HG02973 (cell line): Measurements from ENCODE around the gene CMIP.

Experiments used
- ATAC-seq: cut with Tn5 transposase; IDR thresholded peaks from one replicate; pipeline ENCODE4 v1.9.1; 2021; ENCODE audit warnings: moderate library complexity; ENCODE audit not compliant: unreplicated experiment

CMIP gene

DNA sequence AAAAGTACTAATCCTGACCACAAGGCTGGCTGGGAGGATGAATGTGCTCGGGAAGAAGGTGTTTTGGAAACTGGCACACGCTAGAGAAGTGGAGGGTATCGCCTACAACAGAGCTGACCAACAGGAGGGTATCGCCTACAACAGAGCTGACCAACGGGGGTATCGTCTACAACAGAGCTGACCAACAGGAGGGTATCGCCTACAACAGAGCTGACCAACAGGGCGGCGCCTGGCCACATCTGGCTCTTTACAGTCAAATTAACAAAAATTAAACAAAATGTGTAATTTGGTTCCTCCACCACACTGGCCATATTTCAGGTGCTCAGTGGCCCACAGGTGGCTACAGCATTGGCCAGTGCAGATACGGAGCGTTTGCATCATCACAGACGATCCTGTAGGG, 153.5 kb downstream of the CMIP start:
- ATAC-seq: no peak

DNA sequence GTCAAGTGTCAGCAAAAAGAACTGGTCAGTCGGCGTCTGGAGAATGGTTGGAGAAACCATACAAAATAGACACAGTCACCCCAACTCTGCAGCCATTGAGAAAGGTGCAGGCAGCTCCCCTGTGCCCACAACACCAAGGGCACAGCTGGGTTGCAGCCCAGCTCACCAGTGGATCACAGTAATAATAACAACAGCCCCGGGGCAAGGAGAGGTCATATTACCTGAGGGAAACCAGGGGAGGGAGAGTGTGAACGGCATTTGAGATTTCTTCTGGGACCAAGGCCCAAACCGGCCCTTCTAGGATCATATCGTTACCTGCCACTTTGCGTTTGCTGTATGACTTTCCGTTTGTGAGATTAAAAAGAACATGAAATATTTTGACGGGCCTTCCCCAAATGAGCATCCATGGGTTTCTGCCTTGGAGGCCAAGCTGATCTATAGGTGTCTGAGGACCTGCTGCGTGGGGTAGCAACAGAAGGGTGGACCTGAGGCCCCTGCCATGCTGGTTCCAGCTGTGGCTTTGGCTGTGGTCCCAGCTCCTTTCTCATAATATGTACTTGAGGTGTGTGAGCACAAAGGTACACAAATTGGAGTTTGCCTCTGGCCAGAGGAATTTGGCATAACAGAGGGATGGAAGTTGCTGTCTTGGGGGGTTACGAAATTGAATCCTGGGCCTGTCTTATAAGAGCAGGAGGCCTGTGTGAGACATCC, 154.6 kb downstream of the CMIP start:
- no peak for ATAC-seq

DNA sequence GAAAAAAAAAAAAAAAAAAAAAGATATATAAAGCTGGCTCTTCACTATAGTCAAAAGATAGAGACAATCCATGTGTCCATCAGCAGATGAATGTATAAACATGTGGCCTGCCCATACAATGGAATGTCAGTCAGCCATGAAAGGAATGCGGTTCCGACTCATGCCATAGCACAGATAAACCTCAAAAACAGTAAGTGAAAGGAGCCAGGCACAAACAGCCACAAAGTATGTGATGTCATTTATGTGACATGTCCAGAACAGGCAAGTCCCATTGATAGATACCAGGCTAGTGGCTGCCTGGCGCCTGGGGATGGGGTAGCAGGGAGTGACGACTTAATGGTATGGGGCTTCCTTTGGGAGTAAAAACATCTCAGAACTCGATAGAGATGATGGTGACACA, 155.7 kb downstream of the CMIP start:
- no peak for ATAC-seq

DNA sequence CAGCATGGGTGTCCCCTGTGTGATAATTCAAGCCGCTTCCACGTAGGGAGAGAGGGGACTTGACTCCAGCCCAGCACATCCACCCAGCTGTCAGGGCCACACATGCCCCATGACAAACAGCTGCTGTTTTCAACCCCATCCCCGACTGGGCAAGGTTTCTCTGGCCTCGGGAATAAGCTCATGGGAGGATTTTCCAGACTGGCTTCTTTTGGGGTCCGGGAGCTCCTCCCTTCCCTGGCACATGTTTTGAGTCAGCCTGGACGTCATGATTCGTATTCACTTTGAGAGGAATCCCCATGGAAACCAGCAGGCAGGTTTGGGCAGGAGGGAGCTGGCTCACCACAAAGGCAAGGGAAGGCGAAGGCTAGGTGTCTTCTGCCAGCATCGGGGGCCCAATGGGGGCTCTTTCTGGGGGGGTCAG, 156.4 kb downstream of the CMIP start:
- ATAC-seq: no peak

DNA sequence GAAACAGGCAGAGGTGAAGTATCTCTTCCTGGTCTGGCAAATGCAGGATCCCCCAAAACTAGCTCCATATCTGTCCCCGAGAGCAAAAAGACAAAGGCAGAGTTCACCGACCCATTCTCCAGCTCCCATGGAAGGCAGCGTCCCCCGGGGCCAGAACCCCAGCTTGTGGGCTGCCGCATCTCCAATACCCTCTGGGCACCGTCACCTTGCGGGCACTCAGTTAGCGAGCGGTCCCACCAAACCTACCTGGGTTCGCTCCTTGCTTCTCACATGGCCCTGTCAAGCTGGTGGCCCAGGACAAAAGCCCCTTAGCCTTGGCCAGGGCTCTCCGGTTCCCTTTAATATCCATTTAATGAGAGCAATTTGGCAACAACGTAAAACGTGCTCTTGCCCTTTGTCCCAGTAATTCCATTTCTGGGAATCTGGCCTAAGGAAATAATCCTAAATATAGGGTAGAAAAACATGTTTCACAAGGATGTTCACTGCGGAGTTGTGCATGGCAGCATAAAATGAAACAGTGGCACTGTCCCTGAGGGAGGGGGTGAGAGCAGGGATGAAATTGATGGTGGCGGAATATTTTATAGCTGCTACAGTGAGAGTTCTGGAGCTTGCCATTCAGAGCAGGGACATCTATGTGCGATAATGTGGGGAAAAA, 157.1 kb downstream of the CMIP start:
- ATAC-seq: no peak

DNA sequence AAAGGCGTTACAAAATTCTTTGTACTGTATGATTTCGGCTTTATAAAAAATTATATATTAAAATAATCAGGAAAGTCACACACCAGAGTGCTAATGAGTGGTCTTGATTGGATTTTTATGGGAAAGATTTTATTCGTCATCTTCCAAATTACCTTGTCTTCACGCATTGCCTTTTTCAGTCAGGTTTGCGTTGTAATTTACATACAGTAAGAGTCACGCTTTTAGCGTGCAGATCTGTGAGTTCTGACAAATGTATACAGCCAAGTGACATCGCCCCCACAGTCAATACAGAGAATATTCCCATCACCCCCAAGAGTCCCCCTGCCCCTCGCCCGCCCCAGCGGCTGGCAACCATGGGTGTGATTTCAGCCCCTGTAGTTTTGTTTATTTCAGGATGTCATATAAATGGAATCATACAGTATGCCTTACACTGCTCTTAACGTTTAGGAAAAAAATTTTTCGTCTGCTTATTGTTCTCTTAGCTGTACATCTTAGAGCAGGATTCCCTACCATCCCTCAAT, 157.7 kb downstream of the CMIP start:
- no peak for ATAC-seq

DNA sequence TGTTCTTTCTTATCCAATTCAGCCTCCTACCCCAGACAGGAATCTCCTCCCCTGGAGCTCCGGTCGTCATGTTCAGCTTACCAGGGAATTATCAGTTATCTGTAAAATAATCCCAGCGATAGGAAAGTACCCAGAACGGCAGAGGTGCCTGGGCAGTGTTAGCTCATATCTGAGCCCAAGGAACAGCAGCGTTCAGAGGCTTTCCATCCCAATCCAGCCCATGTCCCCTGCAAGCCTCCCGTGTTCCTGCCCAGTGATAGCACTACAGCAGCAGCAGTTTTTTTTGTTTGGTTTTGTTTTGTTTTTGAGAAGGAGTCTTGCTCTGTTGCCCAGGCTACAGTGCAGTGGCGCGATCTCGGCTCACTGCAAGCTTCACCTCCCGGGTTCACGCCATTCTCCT, 158.2 kb downstream of the CMIP start:
- no peak for ATAC-seq

DNA sequence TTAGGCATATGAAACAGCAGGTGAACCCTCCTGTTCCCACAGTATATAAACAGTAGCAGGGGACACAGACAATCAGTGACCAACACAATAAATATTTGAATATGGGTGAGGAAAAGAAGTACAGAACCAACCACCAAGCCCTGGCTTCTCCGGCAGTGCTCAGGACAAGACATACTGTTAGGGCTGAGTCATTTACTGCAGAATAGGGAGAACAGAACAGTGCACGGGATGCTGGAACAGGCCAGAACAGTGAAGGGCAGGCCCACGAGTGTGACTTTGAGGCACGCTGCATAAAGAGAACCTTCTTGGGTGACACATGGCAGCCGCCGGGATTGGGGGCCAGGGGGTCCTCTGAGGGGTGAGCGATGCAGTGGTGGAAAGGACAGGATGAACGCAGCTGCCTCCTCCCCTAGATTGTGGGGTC, 160.4 kb downstream of the CMIP start:
- ATAC-seq: no peak

DNA sequence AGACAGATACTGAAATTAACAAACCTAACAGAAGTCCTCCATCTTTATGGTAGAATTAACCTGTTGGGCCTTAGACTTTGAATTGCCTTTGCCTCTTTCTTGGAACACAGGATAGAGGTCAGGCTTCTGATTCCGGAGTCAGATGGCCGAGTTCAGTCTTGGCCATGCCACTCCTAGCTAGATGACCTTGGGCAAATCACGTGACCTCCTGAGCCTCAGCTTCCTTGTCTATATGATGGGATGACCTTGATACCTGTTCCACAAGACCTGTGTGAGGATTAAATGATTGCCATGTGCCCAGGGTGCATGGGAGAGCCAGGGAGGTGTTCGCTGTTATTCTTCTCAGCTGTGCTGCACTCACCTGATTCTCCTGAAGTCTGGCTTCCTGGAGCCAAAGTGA, 161.4 kb downstream of the CMIP start:
- no peak for ATAC-seq

DNA sequence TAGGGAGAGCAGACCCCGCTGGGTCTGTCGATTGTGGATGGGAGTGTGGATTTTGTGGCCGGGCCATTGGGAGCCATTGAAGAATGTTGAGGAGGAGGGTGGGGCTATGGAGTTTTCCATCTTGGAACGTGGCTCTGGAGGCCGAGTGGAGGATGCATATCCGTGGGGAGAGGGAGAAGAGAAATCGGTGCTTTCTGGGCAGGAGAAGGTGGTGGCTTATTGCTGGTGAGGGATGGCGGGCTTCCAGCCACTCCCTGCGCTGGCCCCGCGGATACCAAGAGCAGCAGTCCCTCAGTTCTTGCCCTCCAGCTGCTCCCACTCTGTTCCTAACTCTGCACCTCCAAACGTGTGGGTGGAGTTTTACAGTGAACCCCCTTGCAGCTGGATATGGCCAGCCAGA, 162.4 kb downstream of the CMIP start:
- no peak for ATAC-seq

DNA sequence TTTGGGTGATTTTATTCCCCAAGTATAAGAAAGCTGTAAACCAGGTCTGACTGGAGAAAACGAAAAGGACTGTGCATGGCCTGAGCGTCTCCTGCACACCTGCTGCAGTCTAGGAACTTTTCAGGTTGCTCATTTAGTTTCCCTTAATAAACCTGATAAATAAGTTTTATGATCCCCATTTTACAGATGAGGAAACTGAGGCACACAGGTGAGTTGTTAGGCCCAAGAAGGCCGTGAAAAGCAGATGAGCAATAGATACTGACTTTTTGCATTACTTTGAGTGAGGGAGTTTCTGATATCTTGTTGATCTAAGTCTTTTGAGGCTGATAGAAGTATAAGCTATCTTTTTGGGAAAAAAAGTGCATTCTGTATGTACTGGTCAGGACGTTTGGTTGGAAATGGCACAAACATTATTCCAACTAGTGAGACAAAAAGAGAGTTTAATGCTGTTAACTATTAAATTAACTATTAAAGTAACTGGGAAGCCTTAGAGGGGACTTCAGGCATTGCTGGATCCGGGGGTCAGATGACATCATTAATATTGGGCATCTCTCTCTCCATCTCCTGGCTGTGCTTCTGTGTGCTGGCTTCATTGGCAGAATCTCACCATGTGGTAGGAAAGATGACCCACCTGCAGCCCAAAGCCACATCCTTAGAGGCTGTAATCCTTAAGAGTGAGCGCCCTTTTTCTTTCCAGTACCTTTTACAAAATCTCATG, 163.4 kb downstream of the CMIP start:
- ATAC-seq: no peak

DNA sequence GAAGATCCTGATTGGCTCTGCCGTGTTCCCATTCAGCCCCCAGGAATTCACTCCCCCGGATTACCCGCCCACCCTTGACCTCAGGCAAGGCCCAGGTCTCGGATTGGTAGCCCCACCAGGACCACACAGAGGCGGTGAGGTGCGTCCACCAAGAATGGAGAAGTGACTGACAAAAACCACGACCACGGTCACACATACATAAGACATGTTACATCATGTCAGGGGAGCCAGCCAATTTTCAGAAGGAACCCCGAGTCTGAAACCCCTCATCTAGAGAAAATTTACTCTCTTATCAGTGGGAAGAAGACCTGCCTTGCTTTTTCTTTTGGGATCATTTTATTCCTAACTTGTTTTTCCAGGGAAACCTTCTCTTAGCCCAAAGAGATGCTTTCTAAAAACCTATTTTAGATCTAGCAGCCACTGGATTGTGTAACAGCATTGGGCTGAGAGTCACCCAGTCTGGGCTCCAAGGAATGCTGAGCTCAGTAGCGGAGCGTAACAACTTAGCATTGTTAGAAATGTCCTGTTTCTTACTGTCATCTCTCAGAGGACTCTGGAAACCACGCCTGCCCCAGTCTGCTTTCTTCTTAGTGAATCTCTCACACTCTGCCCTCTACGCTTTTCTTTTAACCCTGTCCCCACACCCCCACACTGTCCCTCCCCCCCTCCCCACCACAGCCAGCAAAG, 164.1 kb downstream of the CMIP start:
- no peak for ATAC-seq

DNA sequence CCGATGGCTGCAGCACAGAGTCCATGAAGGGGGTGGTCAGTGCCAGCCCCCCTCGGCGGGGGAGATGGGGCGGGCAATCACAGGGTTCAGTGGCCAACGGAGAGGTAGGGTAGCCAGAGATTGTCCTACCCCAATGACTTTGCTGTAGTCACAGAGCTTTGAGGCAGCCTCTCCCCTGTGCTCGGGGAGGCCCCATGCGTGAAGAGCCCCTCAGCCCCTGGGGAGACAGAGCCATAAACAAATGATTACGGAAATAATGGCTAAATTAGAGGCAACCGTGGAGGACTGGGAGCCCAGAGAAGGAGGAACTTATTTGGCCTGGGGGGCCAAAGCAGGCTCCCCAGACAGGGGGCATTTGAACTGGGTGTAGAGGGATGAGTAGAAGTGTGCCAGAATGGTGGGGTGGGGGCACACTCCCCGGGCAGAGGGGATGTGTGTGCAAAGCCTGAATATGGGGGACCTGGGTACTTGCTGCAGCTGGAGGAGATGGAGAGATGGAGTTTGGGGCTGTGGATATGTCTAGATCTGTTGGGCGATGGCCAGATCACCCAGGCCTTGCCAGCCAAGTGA, 164.8 kb downstream of the CMIP start:
- ATAC-seq: no peak

DNA sequence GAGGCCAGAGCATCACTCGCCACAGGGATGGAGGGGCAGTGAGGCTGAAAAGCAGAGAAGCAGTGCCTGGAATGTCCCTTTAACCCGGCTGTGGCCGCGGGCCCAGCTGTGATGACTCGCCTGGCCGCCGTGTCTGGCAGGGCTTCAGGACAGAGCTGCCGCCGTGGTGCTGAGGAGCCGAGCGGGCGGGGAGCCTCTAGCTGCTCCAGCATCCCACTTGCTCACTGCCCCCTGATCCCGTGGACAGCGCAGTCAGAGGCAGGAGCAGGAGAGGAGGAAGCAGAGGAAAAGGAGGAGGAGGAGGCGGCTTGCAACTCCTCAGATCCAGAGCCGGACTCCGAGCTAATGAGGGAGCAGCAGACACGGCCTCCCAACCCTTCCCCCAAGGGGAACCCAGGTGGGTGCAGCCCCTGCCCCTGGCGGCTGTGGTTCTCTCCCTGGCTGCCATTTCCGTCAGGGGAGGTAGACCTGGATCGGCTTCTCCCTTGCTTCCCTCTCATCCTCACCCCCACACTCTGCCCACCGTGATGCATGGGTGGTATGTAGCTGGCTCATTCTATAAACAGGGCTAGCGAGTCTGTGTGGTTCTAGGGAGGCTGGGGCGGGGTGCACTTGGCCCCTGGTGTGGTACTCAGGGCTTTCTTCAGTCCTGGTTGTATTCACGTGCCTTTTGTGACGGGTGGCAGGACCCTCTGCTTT, 165.7 kb downstream of the CMIP start:
- ATAC-seq: no peak

DNA sequence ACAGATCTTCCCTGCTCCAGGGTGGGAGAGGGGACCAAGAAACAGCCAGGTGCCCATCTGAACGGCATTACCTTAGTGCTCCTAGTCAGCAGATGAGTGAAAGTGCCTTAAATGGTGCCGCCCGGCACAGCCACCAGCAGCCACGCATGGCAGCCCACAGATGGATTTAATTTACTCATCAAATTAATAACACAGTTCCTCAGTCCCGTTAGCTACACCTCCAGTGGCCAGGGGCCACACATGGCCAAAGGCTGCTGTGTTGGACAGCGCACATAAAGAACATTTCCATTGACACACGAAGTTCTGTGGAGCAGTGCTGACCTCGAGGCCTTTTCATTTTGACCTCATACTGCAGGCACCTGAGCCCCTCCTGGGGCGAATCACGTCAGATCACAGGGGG, 166.3 kb downstream of the CMIP start:
- no peak for ATAC-seq

DNA sequence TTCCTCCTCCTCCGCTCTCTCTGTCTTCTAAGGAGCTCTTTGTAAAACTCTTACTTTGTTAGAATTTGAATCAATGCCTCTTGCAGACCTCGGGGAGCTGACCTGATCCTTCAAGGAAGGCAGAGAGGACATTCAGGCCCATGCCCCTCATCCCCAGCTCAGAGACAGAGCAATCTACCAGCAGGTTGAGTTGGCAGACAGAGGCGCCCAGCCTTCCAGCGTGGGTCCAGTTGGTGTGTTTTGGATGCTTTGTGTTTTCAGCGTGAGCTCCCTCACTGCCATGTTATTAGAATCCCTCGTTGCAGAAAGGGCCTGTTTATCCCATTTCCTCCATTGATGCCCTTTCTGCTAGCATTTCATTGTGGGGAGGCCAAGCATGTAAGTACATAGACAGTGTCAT, 167.1 kb downstream of the CMIP start:
- ATAC-seq: no peak

DNA sequence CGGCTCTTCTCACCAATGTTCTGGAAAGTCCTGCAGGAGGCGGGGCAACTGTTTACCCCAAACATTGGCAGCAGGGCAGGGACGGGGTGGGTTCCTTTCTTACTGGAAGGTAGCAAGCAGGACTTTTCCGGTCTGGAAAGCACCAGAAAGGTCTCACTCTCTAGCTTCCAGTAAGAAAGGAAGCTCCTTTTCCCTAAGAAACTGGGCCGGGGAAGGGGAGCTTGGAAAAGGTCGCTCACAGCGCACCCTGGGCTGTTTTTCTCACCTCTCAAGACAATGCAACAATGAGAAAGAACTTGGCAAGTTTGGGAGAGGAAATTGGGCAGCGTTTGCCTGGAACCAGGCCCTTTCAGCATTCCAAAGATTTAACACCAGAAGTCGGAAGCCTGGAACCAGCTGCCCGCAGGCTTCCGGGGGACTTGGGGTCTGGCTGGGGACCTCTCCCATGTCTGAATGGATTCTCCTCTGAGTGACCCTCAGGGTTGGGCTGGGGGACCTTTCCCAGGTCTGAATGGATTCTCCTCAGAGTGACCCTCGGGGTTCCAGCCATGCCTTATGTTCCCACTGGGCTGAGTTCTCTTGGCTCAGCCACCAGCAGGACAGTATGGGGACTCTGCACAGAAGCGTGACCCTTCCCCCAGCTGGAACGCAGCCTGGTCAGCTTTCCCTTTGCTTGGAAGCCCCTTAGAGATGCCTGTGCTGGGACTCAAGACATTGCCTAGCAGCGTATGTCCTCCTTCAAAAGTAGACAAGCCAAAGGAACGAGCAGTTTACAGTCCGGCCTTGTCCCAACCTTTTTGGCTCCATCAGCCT, 167.9 kb downstream of the CMIP start:
- no peak for ATAC-seq

DNA sequence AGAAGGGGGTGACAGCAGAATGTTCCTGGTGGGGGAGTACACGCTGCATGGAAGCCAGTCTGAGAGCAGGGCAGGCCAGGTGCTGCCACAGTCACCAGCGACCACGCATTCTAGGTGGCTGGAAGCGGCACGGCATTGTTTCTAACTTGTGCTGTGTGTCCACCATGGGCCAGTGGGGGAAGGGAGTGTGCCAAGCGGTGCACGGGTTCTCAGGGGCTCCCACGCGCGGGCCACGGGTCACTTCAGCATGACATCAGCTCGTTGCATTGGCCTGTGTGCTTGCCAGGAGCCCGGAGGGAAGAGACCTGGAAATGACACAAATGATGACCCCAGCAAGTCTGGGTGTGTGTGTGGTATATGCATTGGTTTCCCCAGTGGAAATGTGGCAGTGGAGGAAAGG, 169.6 kb downstream of the CMIP start:
- ATAC-seq: no peak

DNA sequence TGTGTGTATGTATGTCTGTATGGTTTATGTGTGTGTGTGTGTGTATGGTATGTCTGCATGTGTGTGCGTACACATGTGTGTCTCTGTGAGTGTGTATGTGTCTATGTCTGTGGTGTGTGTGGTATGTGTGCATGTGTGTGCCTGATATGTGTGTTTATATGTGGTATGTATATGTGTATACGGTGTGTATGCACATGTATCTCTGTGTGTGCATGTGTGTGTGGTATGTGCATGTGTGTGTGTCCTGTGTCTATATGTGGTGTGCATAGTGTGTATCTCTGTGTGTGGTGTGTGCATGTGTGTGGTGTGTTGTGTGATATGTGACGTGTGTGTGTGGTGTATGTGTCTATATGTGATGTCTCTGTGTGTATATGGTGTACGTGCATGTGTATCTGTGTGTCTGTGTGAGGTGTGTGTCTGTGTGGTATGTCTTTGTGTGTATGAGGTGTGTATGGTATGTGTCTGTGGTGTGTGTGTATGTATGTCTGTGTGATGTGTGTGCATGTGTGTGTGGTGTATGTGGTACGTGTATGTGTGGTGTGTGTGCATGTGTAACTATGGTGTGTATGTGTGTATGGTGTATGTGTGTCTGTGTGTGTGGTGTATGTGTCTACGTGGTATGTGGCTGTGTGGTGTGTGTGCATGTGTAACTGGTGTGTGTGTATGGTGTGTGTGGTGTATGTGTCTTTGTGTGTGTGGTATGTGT, 170.2 kb downstream of the CMIP start:
- no peak for ATAC-seq
